Activated naive CD8-positive, alpha-beta T cell treated with anti-CD3 and anti-CD28 coated beads, Interleukin-2, amount 50 U/mL, for 16 hours (primary cell): ENCODE results near the gene OR2T11.
"Not testable (repeated sequence)": the region's sequence is repeated elsewhere in the genome, so short reads cannot be mapped to it uniquely, and the experiment has no call there.

Experiments
- DNase-seq: peaks from one replicate; pipeline ENCODE4 v3.0.0-alpha.2; 2020; ENCODE audit warnings: low read depth, low spot score

The OR2T11 gene

GRCh38 chr1:248618878-248619277 is 16.0 kb downstream of the OR2T11 start:
- peak; percentile 4 for DNase-seq

GRCh38 chr1:248618119-248618518 is 16.8 kb downstream of the OR2T11 start:
- DNase-seq: no peak

- DNase-seq: no peak
These were observed 21.1 kb downstream of the OR2T11 start for GRCh38 chr1:248613742-248614141.

- no peak for DNase-seq
These were observed 22.9 kb downstream of the OR2T11 start for GRCh38 chr1:248611883-248612414.

GRCh38 chr1:248610301-248610700 is 24.6 kb downstream of the OR2T11 start:
- DNase-seq: no peak

GRCh38 chr1:248599396-248599795 is 35.5 kb downstream of the OR2T11 start:
- DNase-seq: no peak

GRCh38 chr1:248597589-248597988 is 37.3 kb downstream of the OR2T11 start, which contains the start of gene OR2T10:
Gene OR2T10 (minus strand): TSS chr1:248597700. CDS start chr1:248593768, 3,932 bp downstream.
- no peak for DNase-seq

GRCh38 chr1:248596615-248597014 is 38.3 kb downstream of the OR2T11 start:
- no peak for DNase-seq

GRCh38 chr1:248593226-248593625 is 41.7 kb downstream of the OR2T11 start:
- no peak for DNase-seq

- DNase-seq: no peak
These were observed 42.2 kb downstream of the OR2T11 start for GRCh38 chr1:248592655-248593054.

- DNase-seq: no peak
These were observed 44.8 kb downstream of the OR2T11 start for GRCh38 chr1:248590055-248590454.

GRCh38 chr1:248589334-248589733 is 45.6 kb downstream of the OR2T11 start:
- DNase-seq: no peak

- DNase-seq: no peak
These were observed 49.6 kb downstream of the OR2T11 start for GRCh38 chr1:248585266-248585665.

- DNase-seq: no peak
These were observed 58.5 kb downstream of the OR2T11 start for GRCh38 chr1:248576260-248576980.

- not testable (repeated sequence) for DNase-seq
These were observed 60.2 kb downstream of the OR2T11 start, which contains the start of gene OR2T34 for GRCh38 chr1:248574657-248575056. Gene OR2T34 (minus strand): TSS chr1:248574757. CDS start chr1:248574757, 0 bp downstream.

- not testable (repeated sequence) for DNase-seq
These were observed 61.0 kb downstream of the OR2T11 start for GRCh38 chr1:248573856-248574255.
